Caco-2 (cell line): Measurements from ENCODE around the gene PSME1. TPM values are rescaled to one million over a fixed set of nuclear protein-coding genes. Genes with fewer than 3 reads are reported as not detected.
A peak's percentile ranks its signal among the peaks of the same experiment; 100 is the strongest.

Experiments
- BruUV-seq: library from RNA; stranded (reverse); fragments of 400-500 nt; replicated peaks from 2 replicates; lab custom pipeline; 2021; lab: Mats Ljungman, UMichigan
- CTCF ChIA-PET: fragments of 300-600 bp; sonication (Branson Sonifier 250); formaldehyde crosslinking; loops from one replicate; lab custom pipeline; 2022; ENCODE audit warnings: antibody characterized with exemption; lab: Charles Lee
- POLR2A ChIA-PET: fragments of 300-600 bp; sonication (Branson Sonifier 250); formaldehyde crosslinking; loops from one replicate; lab custom pipeline; 2022; ENCODE audit warnings: antibody characterized with exemption; lab: Charles Lee
- DNase-seq, 2 experiments: peaks; one replicate each; pipeline versions ENCODE4 v3.0.0 to v3.0.0-alpha.2; 2020 to 2022
- H3K27me3 ChIP-seq: replicated peaks from 2 replicates; pipeline ENCODE4 v1.6.0; 2011; ENCODE audit warnings: low read length; ENCODE audit not compliant: control insufficient read depth, insufficient read depth
- H3K36me3 ChIP-seq: 2 replicates; pipeline ENCODE4 v1.5.1; 2011; ENCODE audit warnings: low read length; ENCODE audit not compliant: control insufficient read depth, insufficient read depth
- H3K4me1 ChIP-seq: fragments of 250-450 bp; sonication (Bioruptor Pico); 2 replicates; pipeline ENCODE4 v1.5.1; 2020; ENCODE audit warnings: mild to moderate bottlenecking
- H3K4me3 ChIP-seq: 2 replicates; pipeline ENCODE4 v1.5.1; 2011; ENCODE audit warnings: low read depth, mild to moderate bottlenecking, control low read depth, low read length
- H3K9me3 ChIP-seq: fragments of 250-450 bp; sonication (Bioruptor Pico); 2 replicates; pipeline ENCODE4 v1.5.1; 2020; ENCODE audit warnings: mild to moderate bottlenecking, moderate library complexity
- H3K27ac Mint-ChIP-seq: one replicate; pipeline ENCODE4 v1.8.0; 2022; ENCODE audit warnings: mixed read lengths; ENCODE audit not compliant: unreplicated experiment
- H3K27me3 Mint-ChIP-seq: one replicate; pipeline ENCODE4 v1.8.0; 2022; ENCODE audit warnings: mixed read lengths; ENCODE audit not compliant: insufficient read depth, unreplicated experiment
- H3K36me3 Mint-ChIP-seq: one replicate; pipeline ENCODE4 v1.8.0; 2022; ENCODE audit warnings: mild to moderate bottlenecking, mixed read lengths; ENCODE audit not compliant: insufficient read depth, unreplicated experiment
- H3K4me1 Mint-ChIP-seq: one replicate; pipeline ENCODE4 v1.8.0; 2022; ENCODE audit warnings: low read depth, mixed read lengths; ENCODE audit not compliant: unreplicated experiment
- H3K4me3 Mint-ChIP-seq: one replicate; pipeline ENCODE4 v1.8.0; 2022; ENCODE audit warnings: mild to moderate bottlenecking, moderate library complexity, mixed read lengths; ENCODE audit not compliant: unreplicated experiment
- H3K9me3 Mint-ChIP-seq: one replicate; pipeline ENCODE4 v1.8.0; 2022; ENCODE audit warnings: mixed read lengths; ENCODE audit not compliant: unreplicated experiment
- intact Hi-C: fragments of 100-400 bp; cut with micrococcal nuclease; formaldehyde crosslinking; loops from one replicate; pipeline ENCODE4 v1.10.0; 2022; ENCODE audit not compliant: unreplicated experiment
- total RNA-seq: library from RNA; stranded (reverse); gene quantifications from 2 replicates; pipeline ENCODE4 v1.2.3, GENCODE V29; 2022
- TF ChIP-seq, protein P1 (sequence below), 2 experiments: fragments of 200-600 bp in 1 of 2; IDR thresholded peaks; 1 replicate in 1 of 2; 2 replicates in 1 of 2; pipeline versions ENCODE4 v1.5.1 to v1.8.0; 2011 to 2022; ENCODE audit warnings: antibody characterized with exemption in 1 of 2, control low read depth in 1 of 2, inconsistent platforms in 1 of 2, low read depth in 1 of 2, low read length in 1 of 2, mild to moderate bottlenecking in 1 of 2, moderate library complexity in 1 of 2; ENCODE audit not compliant: insufficient read depth in 1 of 2, severe bottlenecking in 1 of 2, unreplicated experiment in 1 of 2

The PSME1 gene
- total RNA-seq, 1 experiment from 2014 or later, result 141 TPM

DNA sequence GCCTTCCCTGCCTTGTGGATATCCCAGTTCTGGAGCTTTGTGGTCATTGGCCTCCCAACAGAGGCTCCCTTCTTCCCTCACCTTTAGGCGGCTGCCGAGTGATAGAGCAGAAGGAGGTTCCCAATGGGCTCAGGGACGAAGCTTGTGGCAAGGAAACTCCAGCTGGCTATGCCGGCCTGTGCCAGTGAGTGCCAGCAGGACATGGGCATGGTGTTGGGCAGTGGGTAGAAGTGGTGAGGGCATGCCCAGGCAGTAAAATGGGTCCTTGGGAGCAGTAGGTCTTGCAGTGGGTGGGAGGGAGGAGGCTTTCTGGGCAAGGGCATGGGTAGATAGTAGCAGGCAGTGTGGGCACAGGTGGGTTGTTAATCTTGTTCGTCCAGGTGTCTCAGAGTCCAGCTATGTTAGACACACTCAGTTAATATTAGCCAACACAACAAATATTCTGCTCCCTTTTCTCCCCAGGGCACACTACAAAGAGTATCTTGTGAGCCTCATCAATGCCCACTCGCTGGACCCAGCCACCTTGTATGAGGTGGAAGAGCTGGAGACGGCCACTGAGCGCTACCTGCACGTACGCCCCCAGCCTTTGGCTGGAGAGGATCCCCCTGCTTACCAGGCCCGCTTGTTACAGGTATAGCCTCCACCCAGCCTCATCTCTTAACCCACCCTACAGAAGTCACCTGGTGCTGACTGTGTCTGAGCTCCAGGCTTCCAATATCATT is 23.9 kb downstream of the PSME1 start:
- H3K27ac Mint-ChIP-seq, result no peak overlapping the region
- Histone ChIP-seq H3K9me3 (no peaks in the 10 kb centered on the region), H3K27me3 (no peaks in the 10 kb centered on the region), H3K4me3 (no peak overlapping the region), H3K36me3 (peaks cover 2% of the 10 kb centered on the region), H3K4me1 (peaks cover 12% of the 10 kb centered on the region)
- no peak for DNase-seq
- CTCF ChIA-PET, result interaction anchor here (0.7 to 2.3 kb wide), 7 partner anchors 13 to 148 kb away, joined by 3 to 47 read pairs (median 8); partner anchors contain the start of genes CIDEB, PSME1, PSME2 and RNF31
- H3K36me3 Mint-ChIP-seq, result peaks cover 50% of the 10 kb centered on the region
- H3K27me3 Mint-ChIP-seq, result no peaks in the 10 kb centered on the region
- no TSS peak for BruUV-seq
- H3K4me1 Mint-ChIP-seq, result peaks cover 6% of the 10 kb centered on the region
- no peak overlapping the region for H3K4me3 Mint-ChIP-seq
- no peaks in the 10 kb centered on the region for H3K9me3 Mint-ChIP-seq
- POLR2A ChIA-PET, result interaction anchor here (1.8 to 2.5 kb wide), 2 partner anchors 13 to 24 kb away, joined by 7 to 15 read pairs; partner anchors contain the start of genes PSME1, PSME2 and RNF31
- intact Hi-C loops, result no loop called here
- TF ChIP-seq, protein P1, sequence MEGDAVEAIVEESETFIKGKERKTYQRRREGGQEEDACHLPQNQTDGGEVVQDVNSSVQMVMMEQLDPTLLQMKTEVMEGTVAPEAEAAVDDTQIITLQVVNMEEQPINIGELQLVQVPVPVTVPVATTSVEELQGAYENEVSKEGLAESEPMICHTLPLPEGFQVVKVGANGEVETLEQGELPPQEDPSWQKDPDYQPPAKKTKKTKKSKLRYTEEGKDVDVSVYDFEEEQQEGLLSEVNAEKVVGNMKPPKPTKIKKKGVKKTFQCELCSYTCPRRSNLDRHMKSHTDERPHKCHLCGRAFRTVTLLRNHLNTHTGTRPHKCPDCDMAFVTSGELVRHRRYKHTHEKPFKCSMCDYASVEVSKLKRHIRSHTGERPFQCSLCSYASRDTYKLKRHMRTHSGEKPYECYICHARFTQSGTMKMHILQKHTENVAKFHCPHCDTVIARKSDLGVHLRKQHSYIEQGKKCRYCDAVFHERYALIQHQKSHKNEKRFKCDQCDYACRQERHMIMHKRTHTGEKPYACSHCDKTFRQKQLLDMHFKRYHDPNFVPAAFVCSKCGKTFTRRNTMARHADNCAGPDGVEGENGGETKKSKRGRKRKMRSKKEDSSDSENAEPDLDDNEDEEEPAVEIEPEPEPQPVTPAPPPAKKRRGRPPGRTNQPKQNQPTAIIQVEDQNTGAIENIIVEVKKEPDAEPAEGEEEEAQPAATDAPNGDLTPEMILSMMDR (IDR thresholded peaks at IDR 0.05; ENCODE audit: insufficient read depth in 1 of 2, low read depth in 1 of 2, low read length in 1 of 2, severe bottlenecking in 1 of 2, unreplicated experiment in 1 of 2), result no peak

DNA sequence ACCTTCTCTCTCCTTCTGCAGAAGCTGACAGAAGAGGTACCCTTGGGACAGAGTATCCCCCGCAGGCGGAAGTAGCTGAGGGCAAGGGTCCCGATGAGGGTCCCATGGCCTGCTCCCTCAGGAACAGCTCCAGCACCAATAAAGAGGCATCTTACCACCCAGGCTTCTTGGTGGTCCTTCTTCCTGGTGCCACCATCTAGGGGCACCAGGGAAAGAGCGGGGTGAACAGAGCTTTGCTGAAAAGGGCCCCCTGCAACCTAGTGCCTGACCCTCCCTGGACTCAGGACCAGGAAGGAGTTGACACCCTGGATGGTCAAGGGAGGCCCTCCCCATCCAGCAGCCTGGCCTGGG is 24.5 kb downstream of the PSME1 start:
- Histone ChIP-seq H3K9me3 (no peaks in the 10 kb centered on the region), H3K27me3 (no peaks in the 10 kb centered on the region), H3K4me1 (peaks cover 12% of the 10 kb centered on the region), H3K36me3 (peaks cover 2% of the 10 kb centered on the region), H3K4me3 (no peak overlapping the region)
- ChIA-PET POLR2A (interaction anchor here (1.0 to 2.5 kb wide), 5 partner anchors 14 to 67 kb away, joined by 5 to 16 read pairs (median 8); partner anchors contain the start of genes DCAF11, EMC9, NRL and PCK2), CTCF (interaction anchor here (1.0 to 2.3 kb wide), 10 partner anchors 13 to 572 kb away, joined by 3 to 47 read pairs (median 9); partner anchors contain the start of genes CIDEB, DCAF11, EMC9 and NRL)
- Mint-ChIP-seq H3K27ac (peak overlapping the region; percentile 82), H3K4me3 (no peak overlapping the region), H3K36me3 (peaks cover 51% of the 10 kb centered on the region), H3K4me1 (peaks cover 6% of the 10 kb centered on the region), H3K9me3 (no peaks in the 10 kb centered on the region), H3K27me3 (no peaks in the 10 kb centered on the region)
- DNase-seq, result no peak
- intact Hi-C loops, result no loop called here
- TF ChIP-seq, protein P1 (IDR thresholded peaks at IDR 0.05; ENCODE audit: insufficient read depth in 1 of 2, low read depth in 1 of 2, low read length in 1 of 2, severe bottlenecking in 1 of 2, unreplicated experiment in 1 of 2), result no peak
- no TSS peak for BruUV-seq
